B cell (primary cell): Measurements from ENCODE around the gene FLII. TPM values are rescaled to one million over a fixed set of nuclear protein-coding genes. Genes with fewer than 3 reads are reported as not detected.

Experiments
- ATAC-seq: fragments of 200-7000 bp; cut with Tn5 transposase; one replicate; pipeline ENCODE4 v1.10.0; 2021; ENCODE audit warnings: low read depth, mild to moderate bottlenecking, moderate number of reproducible peaks, moderate library complexity
- CTCF ChIA-PET: fragments of 350-600 bp; sonication (Branson Sonifier 250); formaldehyde crosslinking; loops from one replicate; lab custom pipeline; 2021; ENCODE audit warnings: antibody characterized with exemption, inconsistent platforms; lab: Charles Lee
- POLR2A ChIA-PET: fragments of 350-600 bp; sonication (Branson Sonifier 250); formaldehyde crosslinking; loops from one replicate; lab custom pipeline; 2021; ENCODE audit warnings: antibody characterized with exemption; lab: Charles Lee
- DNase-seq: peaks from one replicate; pipeline ENCODE4 v3.0.0; 2013
- H2AFZ ChIP-seq: 2 replicates; pipeline ENCODE4 v1.6.1; 2012; ENCODE audit warnings: mild to moderate bottlenecking, low read depth, low read length; ENCODE audit not compliant: insufficient read depth, poor library complexity, severe bottlenecking
- H3K27ac ChIP-seq, 2 donors: 1 replicate in 1 of 2; 2 replicates in 1 of 2; pipeline ENCODE4 v1.5.1; 2012 to 2013; ENCODE audit warnings: low read length in 2 of 2, mild to moderate bottlenecking in 2 of 2, moderate library complexity in 1 of 2
- H3K27me3 ChIP-seq, 4 experiments: fragments of 200-600 bp in 1 of 4; sonication (generic) in 1 of 4; replicated peaks in 1 of 4; 1 replicate in 2 of 4; 2 replicates in 2 of 4; pipeline versions ENCODE4 v1.6.1 to v1.7.0; 2013 to 2016; ENCODE audit warnings: low read length in 3 of 4, mild to moderate bottlenecking in 2 of 4, mixed read lengths in 1 of 4, moderate library complexity in 1 of 4; ENCODE audit not compliant: insufficient read depth in 4 of 4, control insufficient read depth in 3 of 4; ENCODE audit errors: control extremely low read depth in 1 of 4
- H3K36me3 ChIP-seq, 2 experiments: replicated peaks in 1 of 2; 1 replicate in 1 of 2; 2 replicates in 1 of 2; pipeline versions ENCODE4 v1.6.1 to v1.7.1; 2013; ENCODE audit warnings: low read length in 1 of 2; ENCODE audit not compliant: insufficient read depth in 2 of 2, control insufficient read depth in 1 of 2; ENCODE audit errors: control extremely low read depth in 1 of 2, extremely low read depth in 1 of 2
- H3K4me1 ChIP-seq, 2 donors: fragments of 200-600 bp in 1 of 2; sonication (generic) in 1 of 2; 1 replicate in 1 of 2; 2 replicates in 1 of 2; pipeline versions ENCODE4 v1.5.1 to v1.6.1; 2013 to 2017; ENCODE audit warnings: low read length in 2 of 2; ENCODE audit not compliant: control insufficient read depth in 2 of 2, insufficient read depth in 2 of 2
- H3K4me2 ChIP-seq: replicated peaks from 2 replicates; pipeline ENCODE3; 2012; ENCODE audit warnings: mild to moderate bottlenecking, low read depth, low read length; ENCODE audit not compliant: poor library complexity, severe bottlenecking
- H3K4me3 ChIP-seq, 5 experiments: fragments of 200-600 bp in 1 of 5; sonication (generic) in 1 of 5; 1 replicate in 3 of 5; 2 replicates in 2 of 5; pipeline versions ENCODE4 v1.5.1 to v1.7.0; 2011 to 2016; ENCODE audit warnings: low read length in 4 of 5, mild to moderate bottlenecking in 4 of 5, low read depth in 2 of 5, control low read depth in 1 of 5, moderate library complexity in 1 of 5; ENCODE audit not compliant: insufficient read depth in 1 of 5; ENCODE audit errors: control extremely low read depth in 1 of 5, extremely low read depth in 1 of 5
- H3K79me2 ChIP-seq: fragments of 200-600 bp; sonication (generic); one replicate; pipeline ENCODE4 v1.6.0; 2016; ENCODE audit warnings: low read length; ENCODE audit not compliant: control insufficient read depth, insufficient read depth
- H3K9ac ChIP-seq: fragments of 200-600 bp; sonication (generic); 2 replicates; pipeline ENCODE4 v1.6.1; 2017; ENCODE audit warnings: mild to moderate bottlenecking, low read length, moderate library complexity
- H3K9me3 ChIP-seq, 3 donors: one replicate each; pipeline versions ENCODE4 v1.6.1 to v1.7.1; 2013; ENCODE audit warnings: low read length in 2 of 3; ENCODE audit not compliant: control insufficient read depth in 2 of 3, insufficient read depth in 1 of 3; ENCODE audit errors: control extremely low read depth in 1 of 3
- H4K20me1 ChIP-seq: 2 replicates; pipeline ENCODE4 v1.6.0; 2012; ENCODE audit warnings: mild to moderate bottlenecking, low read length; ENCODE audit not compliant: insufficient read depth, control insufficient read depth, poor library complexity, severe bottlenecking
- H3K27ac Mint-ChIP-seq: one replicate; pipeline ENCODE4 v1.8.0; 2021; ENCODE audit warnings: mixed read lengths
- H3K27me3 Mint-ChIP-seq: one replicate; pipeline ENCODE4 v1.8.0; 2021; ENCODE audit warnings: mixed read lengths
- H3K4me1 Mint-ChIP-seq: one replicate; pipeline ENCODE4 v1.8.0; 2021; ENCODE audit warnings: mixed read lengths
- H3K4me3 Mint-ChIP-seq: one replicate; pipeline ENCODE4 v1.8.0; 2021; ENCODE audit warnings: mixed read lengths
- H3K9me3 Mint-ChIP-seq: one replicate; pipeline ENCODE4 v1.8.0; 2022; ENCODE audit warnings: mixed read lengths; ENCODE audit not compliant: insufficient read depth
- EZH2 ChIP-seq: IDR thresholded peaks from 2 replicates; pipeline ENCODE4 v1.6.1; 2012; ENCODE audit warnings: borderline replicate concordance, low read depth, mild to moderate bottlenecking, moderate library complexity, low read length; ENCODE audit not compliant: insufficient read depth, poor library complexity, severe bottlenecking
- whole genome bisulfite sequencing: methylation state at CpG from one replicate; pipeline ENCODE4 v1.1.5; 2013; ENCODE audit warnings: missing lambda C conversion rate; ENCODE audit not compliant: insufficient coverage; 5-methylcytosine and 5-hydroxymethylcytosine counted together
- intact Hi-C: fragments of 100-400 bp; cut with micrococcal nuclease; formaldehyde crosslinking; loops from one replicate; pipeline ENCODE4 v1.10.0; 2022
- polyA plus RNA-seq: library from polyadenylated mRNA; depleted of rRNA; stranded (reverse); fragments of >200 nt; gene quantifications from 2 replicates; pipeline ENCODE4 v1.2.3, GENCODE V29; 2012
- total RNA-seq, 2 donors: library from RNA; stranded (reverse); fragments of 120-200 nt in 1 of 2; gene quantifications; 1 replicate in 1 of 2; 2 replicates in 1 of 2; pipeline versions ENCODE4 v1.2.3 to v1.2.4, GENCODE V29; 2013 to 2022
- TF ChIP-seq, protein P1 (sequence below): fragments of 200-600 bp; IDR thresholded peaks from one replicate; pipeline ENCODE4 v1.8.0; 2022; ENCODE audit warnings: antibody characterized with exemption, mild to moderate bottlenecking

Gene FLII
- total and polyA plus RNA-seq, 2 donors (not counting 1 experiment from before 2014, with no cell fraction given): 357 to 531 TPM

DNA sequence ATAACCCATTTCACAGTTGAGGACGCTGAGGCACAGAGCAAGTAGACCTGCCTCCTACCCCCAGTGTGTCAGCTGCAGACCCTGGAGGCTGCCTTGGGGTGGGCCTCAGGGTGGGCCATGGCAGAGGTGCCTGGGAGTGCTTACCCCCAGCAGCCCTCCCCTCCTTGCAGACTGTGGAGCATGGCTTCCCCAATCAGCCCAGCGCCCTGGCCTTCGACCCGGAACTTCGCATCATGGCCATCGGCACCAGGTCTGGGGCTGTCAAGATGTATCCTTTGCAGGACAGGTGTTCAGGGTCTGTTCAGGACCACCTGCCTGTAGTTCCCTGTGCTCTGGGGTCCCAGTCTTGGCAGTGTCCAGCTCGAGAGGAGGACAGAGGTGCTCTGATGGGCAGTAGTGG, 28.8 kb downstream of the FLII start:
- no peak for DNase-seq
- no peaks in the 10 kb centered on the region for H3K9me3 Mint-ChIP-seq
- ChIA-PET CTCF (no interaction called here), POLR2A (no interaction called here)
- H3K4me2 ChIP-seq: no peak overlapping the region
- no peaks in the 10 kb centered on the region for H3K27me3 ChIP-seq
- H3K9ac ChIP-seq: no peak overlapping the region
- H3K27ac ChIP-seq: no peak overlapping the region
- peaks cover 10 to 14% of the 10 kb centered on the region in 2 donors for H3K4me1 ChIP-seq
- no peak overlapping the region for H2AFZ ChIP-seq
- H3K4me1 Mint-ChIP-seq: peaks cover 10% of the 10 kb centered on the region
- H3K27me3 Mint-ChIP-seq: no peaks in the 10 kb centered on the region
- WGBS: 96% methylated on average over 7 of the region's 7 CpGs
- H3K79me2 ChIP-seq: peaks cover 13% of the 10 kb centered on the region
- no peaks in the 10 kb centered on the region for H3K9me3 ChIP-seq
- no peak for ATAC-seq
- intact Hi-C loops: no loop called here
- no peak overlapping the region for H3K4me3 ChIP-seq
- H4K20me1 ChIP-seq: no peaks in the 10 kb centered on the region
- no peak overlapping the region for H3K27ac Mint-ChIP-seq
- TF ChIP-seq, protein P1, sequence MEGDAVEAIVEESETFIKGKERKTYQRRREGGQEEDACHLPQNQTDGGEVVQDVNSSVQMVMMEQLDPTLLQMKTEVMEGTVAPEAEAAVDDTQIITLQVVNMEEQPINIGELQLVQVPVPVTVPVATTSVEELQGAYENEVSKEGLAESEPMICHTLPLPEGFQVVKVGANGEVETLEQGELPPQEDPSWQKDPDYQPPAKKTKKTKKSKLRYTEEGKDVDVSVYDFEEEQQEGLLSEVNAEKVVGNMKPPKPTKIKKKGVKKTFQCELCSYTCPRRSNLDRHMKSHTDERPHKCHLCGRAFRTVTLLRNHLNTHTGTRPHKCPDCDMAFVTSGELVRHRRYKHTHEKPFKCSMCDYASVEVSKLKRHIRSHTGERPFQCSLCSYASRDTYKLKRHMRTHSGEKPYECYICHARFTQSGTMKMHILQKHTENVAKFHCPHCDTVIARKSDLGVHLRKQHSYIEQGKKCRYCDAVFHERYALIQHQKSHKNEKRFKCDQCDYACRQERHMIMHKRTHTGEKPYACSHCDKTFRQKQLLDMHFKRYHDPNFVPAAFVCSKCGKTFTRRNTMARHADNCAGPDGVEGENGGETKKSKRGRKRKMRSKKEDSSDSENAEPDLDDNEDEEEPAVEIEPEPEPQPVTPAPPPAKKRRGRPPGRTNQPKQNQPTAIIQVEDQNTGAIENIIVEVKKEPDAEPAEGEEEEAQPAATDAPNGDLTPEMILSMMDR: no peak
- no peak for TF ChIP-seq EZH2
- H3K4me3 Mint-ChIP-seq: no peak overlapping the region
- peaks cover 0 to 5% of the 10 kb centered on the region in 2 experiments for H3K36me3 ChIP-seq

DNA sequence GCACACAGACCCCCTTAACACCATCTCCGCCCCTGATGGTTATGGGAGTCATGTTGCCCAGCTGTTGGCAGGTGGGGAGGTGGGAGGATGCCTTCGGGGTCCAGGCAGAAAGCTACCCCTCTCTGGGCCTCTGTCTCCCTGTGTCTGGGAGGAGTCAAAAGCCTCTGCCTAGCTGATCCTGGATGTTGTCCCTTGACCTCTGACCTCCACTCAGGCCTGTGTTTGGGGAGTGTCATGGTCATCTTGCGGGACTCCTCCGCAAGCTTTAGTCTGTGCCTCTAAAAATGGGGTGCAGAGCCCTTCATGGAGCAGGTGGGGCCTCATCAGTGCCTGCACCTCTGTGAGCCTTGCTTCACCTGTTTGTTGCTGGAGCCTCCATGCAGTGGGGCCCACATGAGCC, 29.3 kb downstream of the FLII start:
- H2AFZ ChIP-seq: no peak overlapping the region
- Mint-ChIP-seq H3K27ac (no peak overlapping the region), H3K4me1 (peaks cover 10% of the 10 kb centered on the region), H3K9me3 (no peaks in the 10 kb centered on the region), H3K27me3 (no peaks in the 10 kb centered on the region), H3K4me3 (no peak overlapping the region)
- H3K4me1 ChIP-seq: peaks cover 10 to 16% of the 10 kb centered on the region in 2 donors
- POLR2A ChIA-PET: no interaction called here
- peaks cover 0 to 3% of the 10 kb centered on the region in 2 experiments for H3K36me3 ChIP-seq
- CTCF ChIA-PET: interaction anchor here (1.0 kb wide), 1 partner anchor 13 kb away, joined by 3 read pairs; no protein-coding TSS in a partner anchor
- DNase-seq (no peak), ATAC-seq (no peak)
- H3K4me3 ChIP-seq: no peak overlapping the region
- TF ChIP-seq, protein P1: no peak
- no peaks in the 10 kb centered on the region for H4K20me1 ChIP-seq
- no peak overlapping the region for H3K4me2 ChIP-seq
- intact Hi-C loops: no loop called here
- 89% methylated on average over 3 of the region's 4 CpGs for WGBS
- H3K9me3 ChIP-seq: no peaks in the 10 kb centered on the region
- peaks cover 13% of the 10 kb centered on the region for H3K79me2 ChIP-seq
- no peak overlapping the region for H3K27ac ChIP-seq
- no peak overlapping the region for H3K9ac ChIP-seq
- no peaks in the 10 kb centered on the region for H3K27me3 ChIP-seq
